Stimulated activated CD8-positive, alpha-beta memory T cell treated with anti-CD3 and anti-CD28 coated beads, Interleukin-12 subunit alpha, Interleukin-12 subunit beta, amount 100 ng/mL, for 24 hours (primary cell): ENCODE results near the gene KLF1.

Experiments
- DNase-seq: peaks from one replicate; pipeline ENCODE4 v3.0.0-alpha.2; 2020; ENCODE audit errors: extremely low read depth

The KLF1 gene

DNA sequence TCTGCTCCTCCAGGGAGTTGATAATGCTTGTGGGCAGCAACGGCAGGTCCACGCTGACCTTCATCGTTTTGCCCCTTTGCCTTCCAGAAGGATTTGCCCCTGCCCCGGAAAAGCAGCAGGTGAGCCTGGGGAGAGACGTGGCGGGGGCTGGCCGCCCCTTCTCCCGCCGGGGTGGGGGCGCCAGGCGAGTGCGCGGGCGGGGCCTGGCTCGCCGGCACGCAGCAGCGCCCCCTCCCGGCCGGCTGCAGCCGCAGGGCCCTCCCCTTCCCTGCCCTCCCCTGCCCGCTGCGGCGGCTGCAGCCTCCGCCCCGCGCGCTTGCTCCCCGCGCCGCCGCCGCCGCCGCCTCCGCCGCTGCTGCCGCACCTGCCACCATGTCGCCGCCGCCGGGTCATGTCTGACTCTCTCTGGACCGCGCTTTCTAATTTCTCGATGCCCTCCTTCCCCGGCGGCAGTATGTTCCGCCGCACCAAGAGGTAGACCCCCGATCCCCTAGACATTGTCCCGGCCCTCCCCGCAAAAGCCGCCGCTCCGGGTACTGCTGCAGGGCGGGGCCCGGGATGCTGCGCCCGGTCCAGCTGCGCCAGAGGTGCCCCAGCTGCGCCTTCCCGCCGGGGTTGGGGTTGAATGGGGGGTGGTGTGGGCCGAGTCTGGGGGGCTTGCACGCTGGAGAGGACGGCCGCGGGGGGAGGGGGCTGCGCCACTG lies 48.7 kb downstream of the KLF1 start, which contains the start of gene MAST1:
Gene MAST1, plus strand, starts transcription at position 334 of the 704 bp plus-strand sequence. Its CDS starts 58 bp downstream, at position 392.
- DNase-seq, result no peak

DNA sequence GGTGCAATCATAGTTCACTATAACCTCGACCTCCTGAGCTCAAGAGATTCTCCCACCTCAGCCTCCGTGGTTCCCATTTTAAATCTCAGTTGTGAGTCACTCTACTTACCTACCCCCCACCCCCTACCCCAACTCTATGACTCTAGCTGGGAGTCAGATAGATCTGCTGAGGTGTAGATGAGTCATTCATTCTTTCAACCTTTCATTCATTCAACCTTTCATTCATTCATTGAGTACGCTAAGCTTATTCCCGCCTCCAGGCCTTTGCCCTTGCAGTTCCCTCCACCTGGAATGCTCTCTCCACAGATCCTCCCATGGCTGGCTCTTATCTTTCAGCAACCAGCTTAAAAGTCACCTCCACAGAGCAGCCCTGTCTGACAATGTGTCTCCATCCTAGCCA lies 49.8 kb downstream of the KLF1 start:
- no peak for DNase-seq

DNA sequence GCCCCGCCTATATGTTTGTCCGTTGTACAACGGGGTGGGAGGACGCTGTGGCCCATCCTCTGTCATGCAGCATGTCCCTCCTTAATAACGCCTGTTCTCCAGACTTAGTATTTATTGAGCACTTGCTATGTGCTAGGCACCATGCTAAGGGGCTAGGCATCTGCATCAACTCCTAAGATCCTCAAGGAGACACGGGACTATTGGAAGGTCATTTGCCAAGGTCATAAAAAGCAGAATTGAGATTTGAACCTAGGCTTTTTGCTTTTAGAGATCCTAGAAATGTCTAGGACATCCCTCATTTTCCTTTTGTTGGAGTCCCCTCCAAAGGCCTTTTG lies 50.5 kb downstream of the KLF1 start:
- no peak for DNase-seq

- DNase-seq, result no peak
These were observed 51.8 kb downstream of the KLF1 start for GRCh38 chr19:12834976-12835757.

GRCh38 chr19:12834566-12834943 lies 52.4 kb downstream of the KLF1 start, which contains the start of gene RTBDN:
Gene RTBDN, minus strand, starts transcription at chr19:12834579. Its CDS starts 4,600 bp downstream, at chr19:12829979.
- no peak for DNase-seq
